ENCODE results near the gene PDE6A. TPM values are rescaled to one million over a fixed set of nuclear protein-coding genes. Genes with fewer than 3 reads are reported as not detected.

The PDE6A gene
- total RNA-seq: not detected in 2 replicates

DNA sequence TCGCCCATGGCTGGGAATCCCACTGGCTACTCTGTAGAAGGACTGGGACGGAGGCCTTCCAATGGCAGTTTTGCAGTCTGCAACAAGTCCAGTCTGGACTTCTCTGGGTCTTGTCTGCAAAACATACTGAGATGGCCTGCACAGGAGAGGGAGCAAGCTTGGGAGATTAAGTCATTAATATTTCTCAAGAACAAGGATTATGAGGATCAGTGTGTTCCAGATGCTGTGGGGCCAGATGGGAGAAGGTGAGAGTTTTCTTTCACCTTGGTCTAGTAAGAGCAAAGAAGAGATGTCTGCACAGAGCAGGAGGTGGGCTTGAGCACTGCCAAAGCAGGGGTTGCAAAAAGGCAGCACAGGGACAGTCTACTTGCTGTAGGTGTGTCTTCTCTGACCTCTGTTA lies at the start of gene PDE6A:
PDE6A (minus strand) TSS at position 128 of the 400 bp plus-strand sequence; CDS start at position 8, 120 bp downstream.

DNA sequence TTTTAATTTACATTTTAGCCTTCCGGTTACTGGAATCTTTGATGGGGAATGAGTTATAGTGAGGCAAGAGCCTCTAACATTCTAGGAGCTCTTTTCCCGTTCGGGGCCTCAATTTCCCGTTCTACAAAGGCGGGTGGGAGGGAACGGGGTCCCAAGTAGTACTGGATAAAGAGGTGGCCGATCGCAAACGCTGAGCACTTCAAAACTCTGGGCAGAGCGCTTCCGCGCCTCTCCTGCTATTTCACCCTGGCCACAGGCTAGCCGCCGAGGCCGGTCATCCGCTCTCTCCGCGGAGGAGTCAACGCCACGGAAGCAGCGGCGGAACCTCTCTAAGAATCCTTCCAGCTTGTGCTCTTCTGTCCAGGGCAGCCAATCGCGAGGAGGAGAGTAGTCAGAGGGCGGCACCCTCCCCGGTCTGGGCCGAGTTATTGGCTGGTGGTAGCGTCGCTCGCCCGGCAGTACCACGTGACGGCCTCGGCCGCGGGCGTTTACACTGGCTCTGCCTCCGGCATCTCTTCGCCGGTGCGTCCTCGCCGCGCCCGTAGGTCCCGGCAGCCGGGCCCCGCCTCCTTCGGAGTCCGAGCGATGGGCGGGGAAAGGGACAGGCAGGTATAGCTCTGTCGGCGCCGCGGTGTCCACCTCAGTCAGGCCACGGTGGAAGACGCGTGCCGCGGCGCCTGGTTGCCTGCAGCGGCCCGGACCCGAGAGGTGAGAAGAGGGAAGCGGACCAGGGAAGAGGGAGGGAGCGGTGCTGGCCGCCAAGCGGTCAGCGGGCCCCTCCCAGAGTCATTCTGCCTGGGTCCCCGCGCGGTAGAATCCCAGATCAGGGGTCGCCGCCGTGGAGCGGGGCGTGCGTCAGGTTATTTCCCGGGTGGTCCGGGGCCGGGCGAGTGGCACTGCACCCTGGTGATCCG lies 15.9 kb upstream of the PDE6A start, which contains the start of gene SLC26A2:
SLC26A2 (plus strand) TSS at position 487 of the 914 bp plus-strand sequence. CDS start 16,895 bp downstream, outside the sequence.

Small RNAs within 50 kb of the gene (small RNA-seq; reads per million reads assigned to genes)
- not detected for gene RF00019

Other genes with a start within 250 kb of the PDE6A start
- 1.6 and 2.4 TPM in 2 replicates for gene PPARGC1B, start 214.5 kb downstream of the PDE6A start, total RNA-seq
- gene SLC26A2, start 16.0 kb upstream of the PDE6A start, total RNA-seq: 28.2 and 32.0 TPM in 2 replicates
- gene TIGD6, start 55.9 kb upstream of the PDE6A start, total RNA-seq: 4.4 and 4.9 TPM in 2 replicates
- 34.7 and 39.3 TPM in 2 replicates for gene HMGXB3, start 55.9 kb upstream of the PDE6A start, total RNA-seq
- gene CSF1R, start 141.8 kb upstream of the PDE6A start, total RNA-seq: not detected in 2 replicates
- 0.40 and 1.6 TPM in 2 replicates for gene PDGFRB, start 211.1 kb upstream of the PDE6A start, total RNA-seq
- gene CDX1, start 222.0 kb upstream of the PDE6A start, total RNA-seq: not detected in 2 replicates
- not detected in 2 replicates for gene SLC6A7, start 245.3 kb upstream of the PDE6A start, total RNA-seq

Measured in thoracic aorta endothelial cell (primary cell).